ENCODE data around the gene C2CD4C.
A peak's percentile ranks its signal among the peaks of the same experiment; 100 is the strongest.

Gene C2CD4C, protein sequence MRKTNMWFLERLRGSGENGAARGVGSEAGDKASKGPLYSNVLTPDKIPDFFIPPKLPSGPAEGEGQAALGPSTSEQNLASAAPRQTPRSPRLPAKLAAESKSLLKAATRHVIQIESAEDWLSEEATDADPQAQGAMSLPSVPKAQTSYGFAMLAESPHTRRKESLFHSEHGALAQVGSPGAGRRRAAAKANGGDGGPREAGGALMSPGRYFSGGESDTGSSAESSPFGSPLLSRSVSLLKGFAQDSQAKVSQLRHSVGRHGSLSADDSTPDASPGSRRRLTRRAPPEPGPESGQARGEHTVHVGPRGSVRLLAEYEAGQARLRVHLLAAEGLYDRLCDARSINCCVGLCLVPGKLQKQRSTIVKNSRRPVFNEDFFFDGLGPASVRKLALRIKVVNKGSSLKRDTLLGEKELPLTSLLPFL

DNA sequence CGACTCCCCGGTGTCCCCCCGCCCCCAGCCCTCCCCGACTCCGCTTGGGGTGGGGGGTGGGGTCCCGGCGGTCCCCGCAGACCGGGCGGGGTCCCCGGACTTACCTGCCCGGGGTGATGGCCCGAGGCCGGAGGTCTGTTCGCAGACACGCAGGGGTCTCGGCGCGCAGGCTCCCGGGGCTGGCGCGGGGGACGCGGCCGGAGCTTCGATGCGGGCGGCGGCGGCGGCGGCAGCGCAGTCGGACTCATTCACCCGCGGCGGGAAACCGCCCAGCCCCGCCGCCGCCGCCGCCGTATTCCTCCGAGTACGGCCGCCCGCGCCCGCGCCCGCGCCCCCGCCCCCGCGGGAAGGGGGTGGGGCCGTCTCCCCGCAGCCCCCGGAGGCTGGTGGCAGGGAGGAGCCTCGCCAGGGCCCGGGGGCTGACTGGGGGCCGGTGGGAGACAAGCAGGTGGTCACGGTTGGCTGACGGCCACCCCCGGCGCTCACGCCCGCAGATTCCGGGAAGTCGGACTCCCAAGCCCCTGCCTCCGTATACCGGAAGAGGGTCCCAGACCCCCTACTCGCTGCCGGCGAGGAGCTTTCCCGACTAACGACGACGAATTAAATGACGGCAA is at the start of gene C2CD4C:
Gene C2CD4C (minus strand): TSS at position 246 of the 614 bp plus-strand sequence. CDS start 786 bp downstream, outside the sequence.
- DNase-seq (ENCODE audit: low read depth, low spot score), result no peak
- TF ChIP-seq ZNF274 (IDR thresholded peaks at IDR 0.05; ENCODE audit: low read depth, low read length), result no peak
- no peak for TF ChIP-seq YY1 (IDR thresholded peaks at IDR 0.05; ENCODE audit: insufficient read depth, insufficient read length)
- TF ChIP-seq SUZ12 (IDR thresholded peaks at IDR 0.05; ENCODE audit: extremely low read depth, insufficient read depth, insufficient read length), result no peak

DNA sequence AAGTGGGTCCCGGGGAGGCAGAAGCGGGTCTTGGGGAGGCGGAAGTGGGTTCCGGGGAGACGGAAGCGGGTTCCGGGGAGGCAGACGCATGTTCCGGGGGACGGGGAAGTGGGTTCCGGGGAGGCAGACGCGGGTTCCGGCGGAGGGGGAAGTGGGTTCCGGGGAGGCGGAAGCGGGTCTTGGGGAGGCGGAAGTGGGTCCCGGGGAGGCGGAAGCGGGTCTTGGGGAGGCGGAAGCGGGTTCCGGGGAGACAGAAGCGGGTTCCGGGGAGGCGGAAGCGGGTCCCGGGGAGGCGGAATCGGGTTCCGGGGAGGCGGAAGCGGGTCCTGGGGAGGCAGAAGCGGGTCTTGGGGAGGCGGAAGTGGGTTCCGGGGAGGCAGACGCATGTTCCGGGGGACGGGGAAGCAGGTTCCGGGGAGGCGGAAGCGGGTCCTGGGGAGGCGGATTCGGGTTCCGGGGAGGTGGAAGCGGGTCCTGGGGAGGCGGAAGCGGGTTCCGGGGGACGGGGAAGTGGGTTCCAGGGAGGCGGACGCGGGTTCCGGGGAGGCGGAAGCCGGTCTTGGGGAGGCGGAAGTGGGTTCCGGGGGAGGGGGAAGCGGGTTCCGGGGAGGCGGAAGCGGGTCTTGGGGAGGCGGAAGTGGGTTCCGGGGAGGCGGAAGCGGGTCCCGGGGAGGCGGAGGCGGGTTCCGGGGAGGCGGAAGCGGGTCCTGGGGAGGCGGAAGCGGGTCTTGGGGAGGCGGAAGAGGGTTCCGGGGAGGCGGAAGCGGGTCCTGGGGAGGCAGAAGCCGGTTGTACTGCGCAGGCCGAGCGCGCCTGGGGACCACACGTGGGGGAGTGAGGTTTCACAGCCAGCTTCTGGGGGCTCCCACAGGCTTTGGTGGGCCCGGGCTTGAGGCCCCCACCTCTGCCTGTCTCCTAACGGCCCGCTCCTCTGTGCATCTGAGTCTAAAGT is 49.4 kb upstream of the C2CD4C start:
- DNase-seq (ENCODE audit: low read depth, low spot score), result no peak
- no peak overlapping the region for H3K4me3 ChIP-seq (ENCODE audit: insufficient read length, low read depth)
- H3K27me3 ChIP-seq (ENCODE audit: insufficient read depth, insufficient read length), result peaks cover 9% of the 10 kb centered on the region
- H3K9ac ChIP-seq (ENCODE audit: insufficient read length, low read depth), result no peak overlapping the region
- H3K9me3 ChIP-seq (ENCODE audit: insufficient read depth, low read length), result no peaks in the 10 kb centered on the region
- peaks cover 8% of the 10 kb centered on the region for H3K4me1 ChIP-seq (ENCODE audit: insufficient read depth, insufficient read length)
- TF ChIP-seq YY1 (IDR thresholded peaks at IDR 0.05; ENCODE audit: insufficient read depth, insufficient read length) (no peak), SUZ12 (IDR thresholded peaks at IDR 0.05; ENCODE audit: extremely low read depth, insufficient read depth, insufficient read length) (no peak), ZNF274 (IDR thresholded peaks at IDR 0.05; ENCODE audit: low read depth, low read length) (no peak)
- peaks cover 13% of the 10 kb centered on the region for H3K36me3 ChIP-seq (ENCODE audit: insufficient read depth, insufficient read length, low read length)

More for the DNA sequence above, at the start of gene C2CD4C:
- Histone ChIP-seq H3K9ac (ENCODE audit: insufficient read length, low read depth) (peak within 1 kb of the TSS; percentile 76), H3K4me3 (ENCODE audit: insufficient read length, low read depth) (peak within 1 kb of the TSS; percentile 66), H3K4me1 (ENCODE audit: insufficient read depth, insufficient read length) (peaks cover 27% of the 10 kb centered on the region), H3K36me3 (ENCODE audit: insufficient read depth, insufficient read length, low read length) (peaks cover 17% of the 10 kb centered on the region), H3K27me3 (ENCODE audit: insufficient read depth, insufficient read length) (peaks cover 16% of the 10 kb centered on the region), H3K9me3 (ENCODE audit: insufficient read depth, low read length) (peaks cover 4% of the 10 kb centered on the region; the same call in 1 of the 2 replicates)

DNA sequence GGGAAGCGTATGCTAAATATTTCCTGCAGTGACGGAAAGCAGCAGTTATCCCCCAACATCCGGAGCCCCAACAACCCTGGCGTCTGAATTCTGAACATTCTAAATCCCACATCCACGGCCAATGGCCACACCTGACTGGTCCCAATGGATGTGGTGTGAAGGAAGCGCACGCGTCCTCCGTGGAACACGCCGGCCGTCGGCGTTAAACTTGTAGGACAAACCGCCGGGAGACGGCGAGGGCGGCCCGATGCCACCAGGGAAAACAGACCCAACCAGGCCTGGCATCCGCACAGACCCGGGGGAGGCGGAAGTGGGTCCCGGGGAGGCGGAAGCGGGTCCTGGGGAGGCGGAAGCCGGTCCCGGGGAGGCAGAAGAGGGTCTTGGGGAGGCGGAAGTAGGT is 48.7 kb upstream of the C2CD4C start:
- Histone ChIP-seq H3K27me3 (ENCODE audit: insufficient read depth, insufficient read length) (peaks cover 8% of the 10 kb centered on the region), H3K4me1 (ENCODE audit: insufficient read depth, insufficient read length) (peaks cover 6% of the 10 kb centered on the region), H3K36me3 (ENCODE audit: insufficient read depth, insufficient read length, low read length) (peaks cover 13% of the 10 kb centered on the region), H3K4me3 (ENCODE audit: insufficient read length, low read depth) (no peak overlapping the region), H3K9ac (ENCODE audit: insufficient read length, low read depth) (no peak overlapping the region), H3K9me3 (ENCODE audit: insufficient read depth, low read length) (no peaks in the 10 kb centered on the region)
- TF ChIP-seq YY1 (IDR thresholded peaks at IDR 0.05; ENCODE audit: insufficient read depth, insufficient read length) (no peak), ZNF274 (IDR thresholded peaks at IDR 0.05; ENCODE audit: low read depth, low read length) (no peak), SUZ12 (IDR thresholded peaks at IDR 0.05; ENCODE audit: extremely low read depth, insufficient read depth, insufficient read length) (no peak)
- DNase-seq (ENCODE audit: low read depth, low spot score), result no peak

DNA sequence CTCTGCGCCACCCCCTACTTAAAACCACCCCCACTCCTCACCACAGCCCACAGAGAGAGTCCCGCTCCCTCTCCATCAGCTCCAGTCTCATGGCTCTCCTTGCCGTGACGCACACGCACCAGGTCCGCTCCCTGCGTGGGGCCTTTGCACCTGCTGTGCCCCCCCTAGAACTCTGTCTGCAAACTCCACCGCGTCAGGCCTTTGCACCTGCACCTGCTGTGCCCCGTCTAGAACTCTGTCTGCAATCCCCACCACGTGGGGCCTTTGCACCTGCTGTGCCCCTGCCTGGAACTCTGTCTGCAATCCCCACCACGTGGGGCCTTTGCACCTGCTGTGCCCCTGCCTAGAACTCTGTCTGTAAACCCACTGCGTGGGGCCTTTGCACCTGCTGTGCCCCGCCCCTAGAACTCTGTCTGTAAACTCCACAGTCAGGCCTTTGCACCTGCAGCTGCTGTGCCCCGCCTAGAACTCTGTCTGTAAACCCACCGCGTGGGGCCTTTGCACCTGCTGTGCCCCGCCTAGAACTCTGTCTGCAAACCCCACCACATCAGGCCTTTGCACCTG is 47.7 kb upstream of the C2CD4C start:
- no peak for TF ChIP-seq SUZ12 (IDR thresholded peaks at IDR 0.05; ENCODE audit: extremely low read depth, insufficient read depth, insufficient read length)
- TF ChIP-seq YY1 (IDR thresholded peaks at IDR 0.05; ENCODE audit: insufficient read depth, insufficient read length), result no peak
- TF ChIP-seq ZNF274 (IDR thresholded peaks at IDR 0.05; ENCODE audit: low read depth, low read length), result no peak
- no peak overlapping the region for H3K9ac ChIP-seq (ENCODE audit: insufficient read length, low read depth)
- no peaks in the 10 kb centered on the region for H3K9me3 ChIP-seq (ENCODE audit: insufficient read depth, low read length)
- DNase-seq (ENCODE audit: low read depth, low spot score), result no peak
- no peaks in the 10 kb centered on the region for H3K27me3 ChIP-seq (ENCODE audit: insufficient read depth, insufficient read length)
- H3K4me1 ChIP-seq (ENCODE audit: insufficient read depth, insufficient read length), result peaks cover 2% of the 10 kb centered on the region
- peaks cover 13% of the 10 kb centered on the region for H3K36me3 ChIP-seq (ENCODE audit: insufficient read depth, insufficient read length, low read length)
- H3K4me3 ChIP-seq (ENCODE audit: insufficient read length, low read depth), result no peak overlapping the region

DNA sequence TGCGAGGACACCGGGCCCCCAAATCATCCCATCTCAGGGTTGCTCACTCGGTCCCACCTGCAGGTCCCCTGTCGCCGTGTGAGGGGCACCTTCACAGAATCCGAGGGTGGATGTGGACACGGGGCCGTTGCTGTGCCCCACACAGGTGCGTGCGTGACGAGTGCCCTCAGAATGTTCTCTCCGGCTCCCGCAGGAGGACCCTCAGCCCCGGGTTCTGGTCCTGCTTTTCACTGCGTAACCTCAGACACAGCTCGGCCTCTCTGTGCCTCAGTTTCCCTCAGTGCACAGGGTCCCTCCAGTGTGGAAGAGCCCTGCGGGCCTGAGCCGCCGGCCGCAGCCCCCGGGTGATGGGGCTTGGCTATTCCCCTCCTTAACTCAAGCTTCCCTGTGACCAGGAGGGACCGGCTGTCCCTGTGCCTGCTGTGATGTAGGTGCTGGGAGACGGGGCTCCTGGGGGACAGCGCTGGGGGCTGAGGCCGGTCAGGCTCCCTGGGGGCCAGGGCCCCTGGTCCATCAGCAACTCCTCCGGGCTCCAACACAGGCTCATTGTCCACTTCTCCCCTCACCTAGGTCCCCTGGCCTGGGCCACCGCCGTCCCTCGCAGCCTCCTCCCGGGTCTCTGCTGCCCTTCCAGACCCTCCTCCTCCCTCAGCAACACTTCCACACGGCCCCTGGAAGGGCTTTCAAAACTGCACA is 47.1 kb upstream of the C2CD4C start:
- Histone ChIP-seq H3K9ac (ENCODE audit: insufficient read length, low read depth) (no peak overlapping the region), H3K36me3 (ENCODE audit: insufficient read depth, insufficient read length, low read length) (peaks cover 17% of the 10 kb centered on the region), H3K27me3 (ENCODE audit: insufficient read depth, insufficient read length) (no peaks in the 10 kb centered on the region), H3K4me1 (ENCODE audit: insufficient read depth, insufficient read length) (peaks cover 2% of the 10 kb centered on the region), H3K9me3 (ENCODE audit: insufficient read depth, low read length) (peaks cover 5% of the 10 kb centered on the region), H3K4me3 (ENCODE audit: insufficient read length, low read depth) (no peak overlapping the region)
- DNase-seq (ENCODE audit: low read depth, low spot score), result no peak
- TF ChIP-seq YY1 (IDR thresholded peaks at IDR 0.05; ENCODE audit: insufficient read depth, insufficient read length), result no peak
- TF ChIP-seq SUZ12 (IDR thresholded peaks at IDR 0.05; ENCODE audit: extremely low read depth, insufficient read depth, insufficient read length), result no peak
- TF ChIP-seq ZNF274 (IDR thresholded peaks at IDR 0.05; ENCODE audit: low read depth, low read length), result no peak

DNA sequence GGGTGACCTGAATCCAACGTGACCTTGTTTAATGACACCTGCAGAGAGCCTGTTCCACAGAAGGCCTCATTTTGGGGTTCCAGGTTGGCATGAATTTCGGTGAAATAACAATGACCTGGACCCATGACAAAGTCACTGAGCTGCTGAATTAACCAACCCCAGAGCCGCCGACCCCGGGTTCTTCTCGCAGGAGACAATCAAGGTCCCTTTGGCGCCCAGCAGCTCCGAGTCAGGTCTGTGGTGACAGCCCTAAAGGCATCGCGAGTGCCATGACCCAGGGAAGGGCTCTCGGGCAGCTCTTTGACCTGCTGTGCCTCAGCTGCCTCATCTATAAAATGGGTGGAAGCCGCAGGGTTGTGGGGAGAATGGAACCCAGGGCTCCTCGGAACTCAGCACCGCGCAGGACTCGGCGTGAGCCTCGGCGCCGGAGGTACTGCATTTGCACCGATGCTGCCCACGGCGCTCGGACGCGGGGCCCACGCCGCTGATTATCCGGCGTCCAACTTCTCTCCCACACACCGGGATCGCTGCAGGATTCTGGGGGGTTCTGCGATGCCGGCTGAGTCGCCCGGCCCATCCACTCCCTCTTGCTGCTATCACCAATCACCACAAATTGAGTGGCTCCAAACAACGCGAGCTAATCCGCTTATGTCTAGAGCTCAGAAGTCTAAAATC is 46.2 kb upstream of the C2CD4C start:
- DNase-seq (ENCODE audit: low read depth, low spot score), result no peak
- no peak overlapping the region for H3K4me3 ChIP-seq (ENCODE audit: insufficient read length, low read depth)
- peaks cover 25% of the 10 kb centered on the region for H3K36me3 ChIP-seq (ENCODE audit: insufficient read depth, insufficient read length, low read length)
- peaks cover 2% of the 10 kb centered on the region for H3K4me1 ChIP-seq (ENCODE audit: insufficient read depth, insufficient read length)
- H3K9me3 ChIP-seq (ENCODE audit: insufficient read depth, low read length), result peaks cover 13% of the 10 kb centered on the region
- H3K27me3 ChIP-seq (ENCODE audit: insufficient read depth, insufficient read length), result no peaks in the 10 kb centered on the region
- H3K9ac ChIP-seq (ENCODE audit: insufficient read length, low read depth), result no peak overlapping the region
- TF ChIP-seq SUZ12 (IDR thresholded peaks at IDR 0.05; ENCODE audit: extremely low read depth, insufficient read depth, insufficient read length) (no peak), ZNF274 (IDR thresholded peaks at IDR 0.05; ENCODE audit: low read depth, low read length) (no peak), YY1 (IDR thresholded peaks at IDR 0.05; ENCODE audit: insufficient read depth, insufficient read length) (no peak)
